KG1 (cell line): ENCODE data around the gene NAGA.
"Not testable (repeated sequence)": the region's sequence is repeated elsewhere in the genome, so short reads cannot be mapped to it uniquely, and the experiment has no call there.

ENCODE experiments used
- DNase-seq: peaks from one replicate; lab custom pipeline; 2025; lab: John Stamatoyannopoulos, UW

Gene NAGA

DNA sequence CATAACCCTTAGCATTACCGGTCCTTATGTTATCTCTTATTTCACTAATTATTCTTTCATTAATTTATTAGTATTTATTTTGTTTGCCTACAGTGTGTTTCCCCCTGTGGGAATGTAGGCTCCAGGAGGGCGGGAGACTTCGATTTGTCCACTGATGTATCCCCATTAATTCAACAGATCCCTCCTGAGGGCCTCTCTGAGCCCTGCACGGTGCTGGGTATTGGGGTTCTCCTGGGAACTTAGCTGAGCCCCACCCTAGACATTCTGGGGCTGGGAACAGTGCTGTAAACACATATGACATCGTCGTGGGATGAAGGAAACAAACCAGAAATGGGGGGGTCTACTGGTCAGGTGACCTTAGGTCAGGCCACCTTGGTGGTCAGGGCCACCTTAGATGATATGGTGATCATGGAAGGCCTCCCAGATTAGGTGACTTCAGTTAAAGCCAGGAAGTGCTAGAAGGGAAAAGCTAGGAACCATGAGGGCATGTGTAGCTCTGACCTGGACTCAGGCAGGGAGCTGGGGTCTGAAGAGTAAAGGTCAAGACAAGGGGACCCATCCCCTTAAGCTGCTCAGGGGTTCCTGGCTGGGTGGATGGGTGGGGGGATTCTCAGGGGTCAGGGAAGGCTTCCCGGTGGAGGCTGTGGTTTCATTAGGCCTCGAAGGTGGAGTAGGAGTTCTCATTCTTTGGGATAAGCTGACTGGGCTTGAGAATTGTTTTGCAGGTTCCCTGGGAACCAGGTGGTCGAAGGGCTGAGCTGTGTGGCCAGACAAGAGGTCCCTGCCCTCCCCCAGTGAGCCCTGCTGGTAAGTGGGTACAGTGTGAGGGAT, 4.4 kb upstream of the NAGA start:
- no peak for DNase-seq

GRCh38 chr22:42074132-42074811, 3.7 kb upstream of the NAGA start, which contains the start of gene PHETA2:
PHETA2 (plus strand) TSS chr22:42074248; CDS start chr22:42077294, 3,046 bp downstream.
- DNase-seq, result no peak

DNA sequence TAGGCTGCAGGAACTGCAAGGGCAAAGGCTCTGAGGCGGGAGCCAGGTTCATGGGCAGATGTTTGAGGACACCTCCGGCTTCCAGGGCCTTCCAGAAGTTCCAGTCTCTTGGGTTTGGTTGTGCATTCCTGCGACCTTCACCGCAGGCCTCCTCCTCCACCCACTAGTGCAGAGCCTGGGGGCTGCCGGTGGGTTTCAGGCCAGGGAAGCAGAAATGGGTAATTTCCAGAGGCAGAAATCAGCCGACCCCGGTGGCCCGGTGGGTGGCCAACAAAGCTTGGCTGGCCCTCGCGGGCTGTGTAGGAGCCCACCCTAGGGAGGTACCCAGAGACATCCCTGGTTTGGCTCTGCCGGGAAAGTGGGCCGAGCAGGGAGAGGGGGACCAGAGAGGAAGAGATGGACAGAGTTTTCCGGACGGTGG, 3.0 kb upstream of the NAGA start:
- DNase-seq, result no peak

- DNase-seq, result no peak
These were observed 2.2 kb upstream of the NAGA start for GRCh38 chr22:42072606-42073330.

- DNase-seq, result not testable (repeated sequence)
These were observed 896 bp upstream of the NAGA start for GRCh38 chr22:42071508-42071907.

- no peak for DNase-seq
These were observed 653 bp downstream of the NAGA start for GRCh38 chr22:42069801-42070516.

- DNase-seq, result no peak
These were observed 2.3 kb downstream of the NAGA start for GRCh38 chr22:42068291-42068690.

- DNase-seq, result no peak
These were observed 2.9 kb downstream of the NAGA start for GRCh38 chr22:42067671-42068251.

DNA sequence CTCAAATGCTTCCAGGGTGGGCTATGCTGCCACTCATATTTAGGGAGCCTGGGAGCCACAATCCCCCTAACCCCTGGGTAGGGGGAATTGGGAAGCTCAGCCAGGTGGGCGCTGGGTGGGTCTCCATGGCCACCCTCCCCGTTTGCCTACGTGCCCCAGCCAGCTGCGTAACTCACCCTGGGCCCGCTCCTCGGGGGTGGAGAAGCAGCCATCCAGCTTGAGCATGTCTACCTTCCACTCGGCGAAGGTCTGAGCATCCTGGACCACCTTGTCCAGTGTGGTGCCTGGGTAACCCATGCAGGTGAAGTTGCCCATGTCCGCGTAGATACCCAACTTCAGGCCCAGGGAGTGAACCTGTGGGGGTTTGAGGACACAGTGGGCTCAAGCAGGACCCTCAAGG, 3.7 kb downstream of the NAGA start:
- no peak for DNase-seq

- DNase-seq, result no peak
These were observed 4.4 kb downstream of the NAGA start for GRCh38 chr22:42066126-42066761.

DNA sequence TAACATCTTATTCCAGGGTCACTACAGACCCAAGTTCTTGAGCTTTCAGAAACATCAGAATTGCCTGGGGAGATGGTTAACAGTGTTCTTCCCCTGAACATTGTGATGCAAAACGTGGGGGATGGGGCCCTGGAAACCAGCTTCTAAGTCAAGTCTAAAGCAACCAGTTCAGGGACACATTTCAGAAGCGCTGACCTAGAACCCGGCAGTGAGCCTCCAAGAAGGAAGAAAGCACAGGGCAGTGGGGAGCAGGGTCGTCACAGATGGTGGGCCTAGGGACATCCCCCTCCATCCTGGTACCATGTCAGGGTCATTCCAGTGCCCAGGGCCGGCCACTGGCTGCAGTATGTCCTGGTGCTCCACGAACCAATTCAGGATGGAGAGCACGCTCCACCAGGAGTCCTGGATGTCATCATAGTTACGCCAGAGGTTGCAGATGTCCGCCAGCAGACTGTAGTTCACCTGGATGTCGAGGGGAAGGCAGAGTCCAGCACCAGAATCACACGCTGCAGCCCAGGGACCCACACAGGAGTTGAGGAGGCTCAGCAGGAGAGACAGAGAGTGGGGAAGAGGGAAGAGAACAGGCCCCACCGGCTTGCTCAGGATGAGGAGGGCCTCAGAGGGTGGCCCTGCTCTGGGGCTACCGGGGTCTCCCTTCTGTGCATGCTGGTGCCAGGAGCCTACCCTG, 5.0 kb downstream of the NAGA start:
- DNase-seq, result no peak

DNA sequence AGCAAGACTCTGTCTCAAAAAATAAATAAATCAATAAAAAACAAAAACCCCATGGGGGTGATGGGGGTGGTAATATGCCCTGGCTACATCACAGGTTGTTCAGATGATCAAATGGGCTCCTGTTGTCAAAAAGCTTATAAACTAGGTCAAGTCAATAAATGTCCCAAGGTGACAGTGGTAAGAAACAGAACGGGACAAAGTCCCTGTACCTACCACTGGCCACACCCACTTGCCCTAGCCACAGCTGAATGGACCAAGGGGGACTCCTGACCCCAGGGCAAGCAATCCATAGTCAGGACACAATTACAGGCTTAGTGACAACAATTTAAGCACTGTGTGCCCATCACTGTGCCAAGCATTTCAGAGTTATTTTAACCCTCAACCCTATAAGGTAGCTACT, 6.0 kb downstream of the NAGA start:
- DNase-seq, result no peak

DNA sequence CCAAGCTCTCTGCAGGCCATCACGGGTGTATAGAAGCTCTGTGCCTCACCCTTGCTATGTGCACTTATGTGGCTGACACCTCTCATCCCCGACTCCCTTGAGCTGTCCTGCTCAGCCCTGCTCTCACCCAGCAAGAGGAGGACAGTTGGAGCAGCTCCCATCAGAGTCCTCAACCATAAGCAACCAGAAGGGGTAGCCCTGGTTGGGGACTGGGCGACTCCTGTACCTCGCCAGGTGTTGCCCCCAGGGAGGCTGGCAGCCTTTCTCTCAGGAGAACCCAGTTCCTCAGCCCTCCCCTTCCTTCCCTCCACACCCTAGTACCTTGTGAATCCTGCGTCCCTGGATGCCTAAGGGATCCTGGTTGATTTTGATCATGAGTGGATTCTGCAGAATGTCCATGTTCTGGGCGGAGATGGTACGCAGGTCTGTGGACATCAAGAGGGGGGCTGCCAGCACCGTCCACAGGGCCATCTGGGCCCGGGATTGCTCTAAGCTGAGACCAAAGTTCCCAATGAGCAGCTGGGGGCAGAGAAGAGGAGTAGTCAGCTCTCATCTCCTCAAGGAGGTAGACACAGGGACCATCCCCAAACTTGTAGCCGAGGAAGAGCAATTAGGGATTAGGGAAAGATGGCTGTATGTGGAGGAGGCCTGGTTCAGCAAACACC, 8.0 kb downstream of the NAGA start:
- no peak for DNase-seq

- no peak for DNase-seq
These were observed 9.6 kb downstream of the NAGA start for GRCh38 chr22:42061041-42061440.

GRCh38 chr22:42060489-42060888, 10.1 kb downstream of the NAGA start:
- no peak for DNase-seq

DNA sequence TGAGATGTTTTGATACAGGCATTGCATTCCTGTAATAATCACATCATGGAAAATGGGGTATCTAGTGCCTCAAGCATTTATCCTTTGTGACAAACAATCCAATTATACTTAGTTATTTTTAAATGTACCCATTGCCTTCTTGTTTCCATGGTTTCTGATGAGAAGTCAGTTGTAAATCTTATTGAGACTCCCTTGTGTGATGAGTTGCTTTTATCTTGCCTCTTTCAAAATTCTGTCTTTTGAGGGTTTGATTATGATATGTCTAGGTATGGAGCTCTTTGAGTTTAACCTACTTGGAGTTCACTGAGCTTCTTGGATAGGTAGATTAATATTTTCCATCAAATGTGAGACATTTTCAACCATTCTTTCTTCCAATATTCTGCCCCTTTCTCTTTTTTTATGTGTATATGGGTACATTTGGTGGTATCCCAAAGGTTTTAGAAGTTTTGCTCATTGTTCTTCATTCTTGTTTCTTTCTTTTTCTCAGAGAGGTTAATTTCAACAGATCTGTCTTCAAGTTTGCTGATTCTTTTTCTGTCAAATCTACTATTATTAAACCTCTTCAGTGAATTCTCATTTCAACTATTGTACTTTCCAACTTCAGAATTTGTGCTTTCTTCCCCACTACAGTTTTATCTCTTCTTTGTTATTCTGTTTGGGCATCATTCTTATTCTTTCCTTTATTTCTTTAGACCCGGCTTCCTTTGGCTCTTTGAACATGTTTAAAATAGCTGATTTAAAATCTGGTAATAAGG, 13.7 kb downstream of the NAGA start:
- DNase-seq, result no peak

DNA sequence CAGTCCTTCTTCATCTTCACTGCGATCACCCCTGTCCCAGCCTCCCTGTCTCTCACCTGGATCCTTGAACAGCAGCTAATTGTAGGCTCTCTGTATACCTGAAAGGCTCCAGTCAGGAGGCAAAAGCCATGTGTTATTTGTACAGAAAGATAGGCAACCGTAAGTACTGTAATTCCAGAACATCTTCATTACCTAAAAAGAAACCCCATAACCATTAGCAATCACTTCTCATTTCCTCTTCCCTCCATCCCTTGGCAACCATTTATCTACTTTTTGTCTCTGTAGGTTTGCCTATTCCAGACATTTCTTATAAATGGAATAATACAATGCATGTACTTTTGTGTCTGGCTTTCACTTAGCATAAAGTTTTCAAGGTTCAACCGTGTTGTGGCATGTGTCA, 17.8 kb downstream of the NAGA start:
- no peak for DNase-seq

DNA sequence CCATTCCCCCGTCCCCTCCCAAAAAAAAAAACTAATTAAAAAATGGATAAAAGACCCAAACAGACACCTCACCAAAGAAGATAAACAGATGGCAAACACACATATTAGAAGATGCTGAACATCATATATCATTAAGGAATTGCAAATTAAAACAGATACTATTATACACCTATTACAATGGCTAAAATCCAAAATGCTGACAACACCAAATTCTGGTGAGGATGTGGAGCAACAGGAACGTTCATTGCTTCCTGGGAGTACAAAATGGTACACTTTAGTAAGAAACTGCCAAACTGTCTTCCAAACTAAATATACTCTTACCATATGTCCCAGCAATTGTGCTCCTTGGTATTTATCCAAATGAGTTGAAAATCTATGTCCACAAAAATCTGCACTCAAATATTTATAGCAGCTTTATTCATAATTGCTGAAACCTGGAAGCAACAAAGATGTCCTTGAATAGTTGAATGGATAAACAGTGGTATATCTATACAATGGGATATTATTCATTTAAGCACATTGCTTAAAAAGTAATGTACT, 19.9 kb downstream of the NAGA start:
- DNase-seq, result no peak

GRCh38 chr22:42041784-42042183, 28.8 kb downstream of the NAGA start:
- no peak for DNase-seq
